Fibroblast of lung (primary cell): Measurements from ENCODE around the gene FKBP10.

ENCODE experiments used
- CTCF ChIP-seq, 2 donors: IDR thresholded peaks in 1 of 2; conservative IDR thresholded peaks in 1 of 2; 1 replicate in 1 of 2; 2 replicates in 1 of 2; pipeline ENCODE4 v1.5.1; 2011 to 2012; ENCODE audit warnings: low read length in 2 of 2, control low read depth in 1 of 2, inconsistent platforms in 1 of 2, low read depth in 1 of 2, mild to moderate bottlenecking in 1 of 2
- EZH2 ChIP-seq: IDR thresholded peaks from 2 replicates; pipeline ENCODE4 v1.5.1; 2012; ENCODE audit warnings: low read length, control low read depth, mild to moderate bottlenecking; ENCODE audit errors: missing control alignments

- TF ChIP-seq CTCF (conservative IDR thresholded peaks at IDR 0.05 in 1 of 2, IDR thresholded peaks at IDR 0.05 in 1 of 2; ENCODE audit: low read depth in 1 of 2, low read length in 2 of 2) (no peak), EZH2 (no peak)
Observed at GRCh38 chr17:41810659-41811548, 1.9 kb upstream of the FKBP10 start.
